ENCODE results near the gene CLCN5.

The CLCN5 gene

DNA sequence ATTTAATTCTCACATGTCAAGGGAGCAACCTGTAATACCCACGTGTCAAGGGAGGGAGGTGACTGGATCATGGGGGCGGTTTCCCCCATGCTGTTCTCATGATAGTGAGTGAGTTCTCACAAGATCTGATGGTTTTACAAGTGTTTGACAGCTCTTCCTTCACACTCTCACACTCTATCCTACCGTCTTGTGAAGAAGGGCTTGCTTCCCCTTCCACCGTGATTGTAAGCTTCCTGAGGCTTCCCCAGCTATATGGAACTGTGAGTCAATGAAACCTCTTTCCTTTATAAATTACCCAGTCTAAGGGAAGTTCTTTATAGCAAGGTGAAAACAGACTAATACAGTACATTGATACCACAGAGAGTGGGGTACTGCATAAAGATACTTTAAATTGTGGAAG lies 25.4 kb upstream of the CLCN5 start:
- Histone ChIP-seq H3K27me3 (ENCODE audit: control insufficient read depth, low read length) (0 out of 2 replicates have a peak, but pooled peaks cover 5% of the 10 kb centered on the region), H3K4me2 (ENCODE audit: low read length) (no peak overlapping the region), H3K4me1 (ENCODE audit: control insufficient read depth, low read length) (no peaks in the 10 kb centered on the region), H3K9me2 (replicated peaks; ENCODE audit: control insufficient read depth, low read length) (no peaks in the 10 kb centered on the region), H4K20me1 (ENCODE audit: control insufficient read depth, insufficient read depth, low read depth, low read length) (no peaks in the 10 kb centered on the region), H3F3A (ENCODE audit: control insufficient read depth, insufficient read depth) (no peaks in the 10 kb centered on the region), H3K79me2 (ENCODE audit: control insufficient read depth, low read length) (no peaks in the 10 kb centered on the region), H3K9me3 (ENCODE audit: control insufficient read depth, insufficient read depth, low read length) (no peaks in the 10 kb centered on the region), H3K27ac (ENCODE audit: low read depth, low read length) (no peak overlapping the region), H3K4me3 (ENCODE audit: low read length) (no peak overlapping the region), H3K36me3 (ENCODE audit: control insufficient read depth, low read length) (no peaks in the 10 kb centered on the region)
- TF ChIP-seq EZH2phosphoT487 (IDR thresholded peaks at IDR 0.05; ENCODE audit: borderline replicate concordance, low read length) = no peak
- TF ChIP-seq, protein P1, sequence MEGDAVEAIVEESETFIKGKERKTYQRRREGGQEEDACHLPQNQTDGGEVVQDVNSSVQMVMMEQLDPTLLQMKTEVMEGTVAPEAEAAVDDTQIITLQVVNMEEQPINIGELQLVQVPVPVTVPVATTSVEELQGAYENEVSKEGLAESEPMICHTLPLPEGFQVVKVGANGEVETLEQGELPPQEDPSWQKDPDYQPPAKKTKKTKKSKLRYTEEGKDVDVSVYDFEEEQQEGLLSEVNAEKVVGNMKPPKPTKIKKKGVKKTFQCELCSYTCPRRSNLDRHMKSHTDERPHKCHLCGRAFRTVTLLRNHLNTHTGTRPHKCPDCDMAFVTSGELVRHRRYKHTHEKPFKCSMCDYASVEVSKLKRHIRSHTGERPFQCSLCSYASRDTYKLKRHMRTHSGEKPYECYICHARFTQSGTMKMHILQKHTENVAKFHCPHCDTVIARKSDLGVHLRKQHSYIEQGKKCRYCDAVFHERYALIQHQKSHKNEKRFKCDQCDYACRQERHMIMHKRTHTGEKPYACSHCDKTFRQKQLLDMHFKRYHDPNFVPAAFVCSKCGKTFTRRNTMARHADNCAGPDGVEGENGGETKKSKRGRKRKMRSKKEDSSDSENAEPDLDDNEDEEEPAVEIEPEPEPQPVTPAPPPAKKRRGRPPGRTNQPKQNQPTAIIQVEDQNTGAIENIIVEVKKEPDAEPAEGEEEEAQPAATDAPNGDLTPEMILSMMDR (IDR thresholded peaks at IDR 0.05; ENCODE audit: low read depth, low read length, poor library complexity, severe bottlenecking) = no peak

DNA sequence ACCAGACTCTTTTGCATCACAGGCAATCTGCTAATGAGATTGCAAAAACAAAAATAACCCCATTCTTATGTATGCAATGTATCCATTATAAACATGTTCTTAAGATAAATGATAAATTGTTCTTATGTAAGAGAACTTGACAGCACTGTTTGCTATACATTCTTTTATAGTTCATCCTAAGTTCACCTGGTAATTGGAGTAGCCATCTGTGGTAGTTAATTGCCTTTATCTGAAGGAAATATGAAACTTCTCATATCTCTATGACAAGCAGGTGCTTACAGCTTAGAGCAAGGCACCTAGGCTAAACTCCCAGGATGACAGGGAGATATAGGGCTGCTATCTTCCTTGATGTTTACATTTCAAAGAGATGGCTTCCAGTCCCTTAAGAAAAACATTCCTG lies 21.3 kb upstream of the CLCN5 start:
- H3K27me3 ChIP-seq (ENCODE audit: control insufficient read depth, low read length) = 0 out of 2 replicates have a peak, but pooled peaks cover 6% of the 10 kb centered on the region
- no peaks in the 10 kb centered on the region for H3K79me2 ChIP-seq (ENCODE audit: control insufficient read depth, low read length)
- no peaks in the 10 kb centered on the region for H3K36me3 ChIP-seq (ENCODE audit: control insufficient read depth, low read length)
- H4K20me1 ChIP-seq (ENCODE audit: control insufficient read depth, insufficient read depth, low read depth, low read length) = no peaks in the 10 kb centered on the region
- H3K9me2 ChIP-seq (replicated peaks; ENCODE audit: control insufficient read depth, low read length) = no peaks in the 10 kb centered on the region
- no peak overlapping the region for H3K4me3 ChIP-seq (ENCODE audit: low read length)
- no peaks in the 10 kb centered on the region for H3K9me3 ChIP-seq (ENCODE audit: control insufficient read depth, insufficient read depth, low read length)
- no peak overlapping the region for H3K27ac ChIP-seq (ENCODE audit: low read depth, low read length)
- no peaks in the 10 kb centered on the region for H3F3A ChIP-seq (ENCODE audit: control insufficient read depth, insufficient read depth)
- no peak overlapping the region for H3K4me2 ChIP-seq (ENCODE audit: low read length)
- no peaks in the 10 kb centered on the region for H3K4me1 ChIP-seq (ENCODE audit: control insufficient read depth, low read length)
- TF ChIP-seq EZH2phosphoT487 (IDR thresholded peaks at IDR 0.05; ENCODE audit: borderline replicate concordance, low read length) = no peak
- TF ChIP-seq, protein P1 (IDR thresholded peaks at IDR 0.05; ENCODE audit: low read depth, low read length, poor library complexity, severe bottlenecking) = no peak

DNA sequence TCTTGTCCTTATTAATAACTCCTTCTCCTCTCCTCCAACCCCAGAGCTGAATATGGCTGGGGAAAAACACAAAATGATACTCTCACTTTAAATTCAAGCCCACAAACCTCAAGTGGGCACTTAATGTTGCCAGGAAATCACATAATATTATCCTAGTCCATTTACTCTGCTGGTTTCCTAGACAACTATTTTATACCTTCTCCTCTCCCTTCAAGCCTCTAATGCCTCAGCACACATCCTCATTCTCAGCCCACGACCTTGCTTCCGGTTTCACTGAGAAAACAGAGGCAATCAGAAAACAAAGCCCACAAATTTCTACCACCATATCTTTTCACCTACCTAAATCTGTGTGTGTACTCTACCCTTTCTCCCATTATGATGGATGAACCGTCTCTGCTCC lies 12.1 kb upstream of the CLCN5 start:
- H3K27ac ChIP-seq (ENCODE audit: low read depth, low read length) = no peak overlapping the region
- no peak overlapping the region for H3K4me2 ChIP-seq (ENCODE audit: low read length)
- H3K9me2 ChIP-seq (replicated peaks; ENCODE audit: control insufficient read depth, low read length) = no peaks in the 10 kb centered on the region
- H3K27me3 ChIP-seq (ENCODE audit: control insufficient read depth, low read length) = no peaks in the 10 kb centered on the region
- TF ChIP-seq EZH2phosphoT487 (IDR thresholded peaks at IDR 0.05; ENCODE audit: borderline replicate concordance, low read length) = no peak
- TF ChIP-seq, protein P1 (IDR thresholded peaks at IDR 0.05; ENCODE audit: low read depth, low read length, poor library complexity, severe bottlenecking) = no peak
- no peaks in the 10 kb centered on the region for H3F3A ChIP-seq (ENCODE audit: control insufficient read depth, insufficient read depth)
- H3K9me3 ChIP-seq (ENCODE audit: control insufficient read depth, insufficient read depth, low read length) = no peaks in the 10 kb centered on the region
- H3K4me1 ChIP-seq (ENCODE audit: control insufficient read depth, low read length) = no peaks in the 10 kb centered on the region
- no peaks in the 10 kb centered on the region for H3K36me3 ChIP-seq (ENCODE audit: control insufficient read depth, low read length)
- no peaks in the 10 kb centered on the region for H3K79me2 ChIP-seq (ENCODE audit: control insufficient read depth, low read length)
- no peaks in the 10 kb centered on the region for H4K20me1 ChIP-seq (ENCODE audit: control insufficient read depth, insufficient read depth, low read depth, low read length)
- H3K4me3 ChIP-seq (ENCODE audit: low read length) = no peak overlapping the region

DNA sequence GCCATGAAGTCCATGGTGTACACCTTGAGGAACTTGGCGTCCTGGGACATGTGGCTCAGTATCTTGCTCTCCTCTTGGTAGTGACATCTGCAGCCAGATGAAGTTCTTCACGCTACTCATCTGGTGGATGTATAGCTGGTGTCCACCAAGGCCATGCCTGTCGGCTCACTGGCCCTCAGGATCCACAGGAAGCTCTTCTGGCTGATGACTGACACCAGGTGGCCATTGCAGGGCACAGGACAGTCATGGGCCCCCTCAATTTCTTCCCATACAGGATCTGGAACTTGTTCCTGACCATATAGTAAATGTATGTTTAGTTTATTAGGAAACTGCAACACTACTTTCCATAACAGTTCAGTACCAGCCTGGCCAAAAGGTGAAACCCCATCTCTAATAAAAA lies 10.3 kb upstream of the CLCN5 start:
- H4K20me1 ChIP-seq (ENCODE audit: control insufficient read depth, insufficient read depth, low read depth, low read length) = no peaks in the 10 kb centered on the region

More for the DNA sequence above, 10.3 kb upstream of the CLCN5 start:
- Histone ChIP-seq H3K9me3 (ENCODE audit: control insufficient read depth, insufficient read depth, low read length) (no peaks in the 10 kb centered on the region), H3K27me3 (ENCODE audit: control insufficient read depth, low read length) (no peaks in the 10 kb centered on the region), H3K79me2 (ENCODE audit: control insufficient read depth, low read length) (no peaks in the 10 kb centered on the region), H3F3A (ENCODE audit: control insufficient read depth, insufficient read depth) (no peaks in the 10 kb centered on the region), H3K27ac (ENCODE audit: low read depth, low read length) (no peak overlapping the region), H3K4me1 (ENCODE audit: control insufficient read depth, low read length) (no peaks in the 10 kb centered on the region), H3K4me2 (ENCODE audit: low read length) (no peak overlapping the region), H3K9me2 (replicated peaks; ENCODE audit: control insufficient read depth, low read length) (no peaks in the 10 kb centered on the region), H3K36me3 (ENCODE audit: control insufficient read depth, low read length) (no peaks in the 10 kb centered on the region), H3K4me3 (ENCODE audit: low read length) (no peak overlapping the region)
- TF ChIP-seq, protein P1 (IDR thresholded peaks at IDR 0.05; ENCODE audit: low read depth, low read length, poor library complexity, severe bottlenecking) = no peak
- TF ChIP-seq EZH2phosphoT487 (IDR thresholded peaks at IDR 0.05; ENCODE audit: borderline replicate concordance, low read length) = no peak
